Stimulated activated CD4-positive, alpha-beta T cell treated with anti-CD3 and anti-CD28 coated beads, TNF-alpha, amount 100 ng/mL, for 4 hours (primary cell): Measurements from ENCODE around the gene SLC14A1.
A peak's percentile ranks its signal among the peaks of the same experiment; 100 is the strongest.

Experiments
- DNase-seq, 3 experiments: peaks; one replicate each; pipeline ENCODE4 v3.0.0-alpha.2; 2020; ENCODE audit warnings: low read depth in 3 of 3

SLC14A1 gene

DNA sequence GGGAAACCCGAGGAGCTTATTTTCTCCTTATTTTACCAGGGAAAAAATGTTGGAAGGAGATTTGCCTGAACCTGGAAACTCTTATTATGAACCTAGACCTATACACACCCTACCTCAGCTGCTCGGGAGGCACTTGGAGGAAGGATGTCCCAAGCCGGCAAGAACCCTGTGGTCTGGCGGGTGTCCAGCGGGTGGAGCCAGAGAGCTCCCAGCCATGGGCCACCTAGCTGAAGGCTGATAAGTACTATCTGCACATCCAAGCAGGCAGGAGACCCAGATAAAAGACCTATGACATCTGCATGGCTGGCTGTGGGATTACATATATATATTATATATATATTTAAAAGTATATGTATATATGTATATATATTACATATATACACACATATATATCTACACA, 1.1 kb upstream of the SLC14A1 start:
- DNase-seq = peak; percentile 38 to 42 (median 40)

DNA sequence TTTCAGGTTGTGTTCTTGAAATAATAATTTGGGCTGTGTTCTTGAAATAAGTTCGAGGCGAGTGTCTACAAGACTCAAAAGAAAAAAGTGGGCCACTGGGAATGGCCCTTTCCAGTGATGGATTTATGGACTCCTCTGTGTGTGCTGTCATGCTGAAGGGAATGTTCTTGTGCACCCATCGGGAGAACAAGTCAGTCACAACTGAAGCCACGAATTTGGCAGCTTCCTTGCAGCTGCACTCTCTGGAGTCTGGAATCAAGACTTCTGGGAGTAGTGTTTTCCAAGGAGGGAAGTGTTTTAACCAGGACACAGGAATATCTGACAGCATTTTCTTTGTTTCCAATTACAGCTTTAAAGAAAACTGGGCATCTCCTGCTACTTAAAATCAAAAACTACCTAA, 620 bp downstream of the SLC14A1 start:
- DNase-seq = no peak

DNA sequence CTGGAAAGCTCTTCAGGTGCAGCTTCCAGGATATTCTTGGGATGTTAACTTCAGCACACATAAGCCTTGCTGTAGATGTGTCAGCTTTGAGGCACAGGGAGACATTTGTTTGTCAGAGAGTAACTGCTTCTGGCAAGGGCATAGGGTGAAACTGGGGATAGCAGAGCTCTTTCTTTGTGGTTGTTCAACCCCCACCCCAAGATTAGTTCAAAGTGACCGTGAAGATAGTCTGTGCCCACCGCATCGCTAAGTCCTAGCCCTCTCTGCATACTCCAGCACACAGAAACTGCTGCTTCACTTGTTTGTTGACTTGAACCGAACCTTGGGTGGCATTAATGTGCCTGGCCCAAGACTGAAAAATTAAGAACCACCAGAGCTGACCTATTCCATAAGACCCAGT, 1.4 kb downstream of the SLC14A1 start:
- no peak for DNase-seq

DNA sequence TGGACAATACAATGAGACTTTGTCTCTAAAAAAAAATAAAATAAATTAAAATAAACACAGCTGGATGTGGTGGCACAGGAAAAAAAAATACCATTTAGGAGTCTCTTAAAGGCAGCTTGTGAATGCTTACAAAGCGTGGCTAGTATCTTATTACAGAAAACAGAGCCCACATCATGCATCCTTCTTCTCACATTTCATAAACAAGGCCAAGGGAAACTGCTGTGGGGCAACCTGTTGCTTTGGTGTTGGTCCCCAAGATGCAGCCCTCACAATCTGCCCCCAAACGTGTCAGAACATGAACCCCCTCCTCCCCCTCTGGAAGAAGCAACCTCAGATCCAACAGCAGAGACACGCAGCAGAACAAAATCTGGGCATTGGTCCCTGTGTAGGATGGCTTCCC, 2.6 kb downstream of the SLC14A1 start:
- no peak for DNase-seq

DNA sequence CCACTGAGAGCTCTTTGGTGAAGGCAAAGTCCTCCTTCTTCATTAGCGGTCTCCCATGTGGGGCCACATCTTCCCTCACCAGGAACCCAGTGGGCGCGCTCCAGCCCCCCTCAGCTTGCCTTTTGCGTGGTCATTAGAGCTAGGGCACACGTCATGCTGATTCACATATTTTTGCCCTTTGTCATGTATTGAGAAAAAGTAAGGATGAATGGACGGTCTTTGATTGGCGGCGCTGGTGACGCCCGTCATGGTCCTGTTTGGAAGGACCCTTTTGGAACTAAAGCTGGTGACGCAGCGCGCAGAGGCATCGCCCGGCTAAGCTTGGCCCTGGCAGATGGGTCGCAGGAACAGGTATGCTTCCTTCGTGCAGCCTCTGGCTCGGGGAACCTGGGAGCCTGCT, 3.1 kb downstream of the SLC14A1 start:
- no peak for DNase-seq

DNA sequence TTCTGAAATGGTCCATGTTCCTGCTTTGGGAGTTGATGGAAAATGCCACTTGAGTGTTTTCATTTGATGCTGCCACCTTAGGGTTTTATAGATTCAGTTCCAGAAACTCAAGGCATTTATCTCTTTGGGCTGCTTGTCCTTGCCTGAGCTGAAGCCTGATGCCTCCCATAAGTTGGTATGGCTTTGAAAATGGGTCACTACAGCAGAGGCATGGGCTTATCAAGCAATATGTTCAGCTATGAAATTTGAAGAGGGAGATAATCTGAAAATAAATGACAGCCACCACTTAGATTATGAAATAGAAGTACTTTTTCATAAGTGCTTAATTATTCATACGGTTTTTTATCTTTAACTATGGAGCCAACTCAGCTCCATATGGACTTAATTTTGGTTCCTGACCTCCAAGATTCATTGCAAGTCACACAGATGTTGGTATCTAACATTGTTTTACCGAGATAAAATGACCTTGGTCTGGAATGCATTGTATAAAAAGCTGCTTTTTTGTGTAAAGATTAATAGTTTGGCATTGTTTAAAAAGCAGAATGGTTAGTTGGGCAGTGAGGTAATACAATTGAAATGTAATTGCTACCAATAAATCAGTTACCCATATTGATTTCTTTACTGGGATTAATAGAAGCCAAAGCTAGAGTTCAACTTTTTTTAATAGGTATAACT, 4.5 kb downstream of the SLC14A1 start:
- DNase-seq = no peak

DNA sequence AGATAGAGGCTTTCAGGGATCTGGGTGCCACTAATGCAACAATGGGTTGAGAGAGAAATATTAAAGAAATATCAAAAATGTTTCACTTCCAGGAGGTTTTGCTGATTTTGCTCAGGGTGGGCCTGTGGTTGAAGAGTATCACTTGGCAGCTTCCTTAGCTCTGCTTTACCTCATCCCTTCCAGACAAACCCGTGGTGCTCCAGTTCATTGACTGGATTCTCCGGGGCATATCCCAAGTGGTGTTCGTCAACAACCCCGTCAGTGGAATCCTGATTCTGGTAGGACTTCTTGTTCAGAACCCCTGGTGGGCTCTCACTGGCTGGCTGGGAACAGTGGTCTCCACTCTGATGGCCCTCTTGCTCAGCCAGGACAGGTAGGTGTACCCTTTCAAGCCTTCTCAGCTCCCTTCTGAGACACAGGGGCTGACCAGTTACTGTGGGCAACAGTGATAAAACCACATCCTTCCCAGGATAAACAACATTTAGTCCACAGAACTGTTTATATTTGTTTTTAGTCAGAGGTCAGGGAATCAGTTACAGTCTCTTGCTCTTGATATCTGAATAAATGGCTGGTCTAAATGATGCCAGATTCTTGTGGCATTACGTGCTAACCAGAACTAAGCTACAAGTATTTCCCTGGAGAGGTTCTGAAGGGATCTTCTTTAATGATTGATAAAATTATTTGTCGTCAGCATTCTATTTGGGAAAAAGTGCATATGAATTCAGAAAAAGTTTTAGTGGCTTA, 7.0 kb downstream of the SLC14A1 start:
- no peak for DNase-seq

DNA sequence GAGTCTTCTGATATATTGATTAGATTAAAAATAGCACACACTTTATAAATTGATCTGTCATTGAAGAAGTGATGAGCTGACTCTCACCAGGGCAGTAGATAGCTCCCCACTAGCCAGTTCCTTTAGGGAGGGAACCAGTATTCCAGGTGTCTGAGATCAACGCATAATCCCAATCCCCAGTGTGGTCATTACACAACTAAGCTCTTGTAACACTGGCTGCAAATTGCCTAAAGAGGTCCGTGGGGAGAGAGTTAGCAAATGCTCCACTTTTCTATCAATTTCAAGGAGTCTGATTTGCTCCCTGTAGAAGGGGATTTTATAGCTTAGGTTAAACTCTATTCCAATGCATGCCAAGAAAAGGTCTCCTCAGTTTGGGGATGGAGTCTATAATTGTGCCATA, 7.7 kb downstream of the SLC14A1 start:
- no peak for DNase-seq

DNA sequence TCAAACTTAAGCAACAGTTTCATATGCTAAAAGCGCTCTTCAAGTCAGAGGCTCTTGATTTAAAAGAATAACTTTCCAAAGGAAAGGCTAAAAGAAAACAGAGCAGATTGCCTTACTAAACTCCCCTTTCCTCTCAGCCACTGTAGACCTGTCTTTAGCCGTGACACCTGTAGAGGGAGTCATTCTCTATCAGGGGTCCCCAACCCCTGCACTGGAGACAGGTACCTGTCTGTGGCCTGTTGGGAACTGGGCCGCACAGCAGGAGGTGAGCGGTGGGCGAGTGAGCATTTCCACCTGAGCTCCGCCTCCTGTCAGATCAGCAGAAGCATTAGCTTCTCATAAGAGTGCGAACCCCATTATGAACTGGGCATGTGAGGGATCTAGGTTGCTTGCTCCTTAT, 9.6 kb downstream of the SLC14A1 start:
- no peak for DNase-seq

DNA sequence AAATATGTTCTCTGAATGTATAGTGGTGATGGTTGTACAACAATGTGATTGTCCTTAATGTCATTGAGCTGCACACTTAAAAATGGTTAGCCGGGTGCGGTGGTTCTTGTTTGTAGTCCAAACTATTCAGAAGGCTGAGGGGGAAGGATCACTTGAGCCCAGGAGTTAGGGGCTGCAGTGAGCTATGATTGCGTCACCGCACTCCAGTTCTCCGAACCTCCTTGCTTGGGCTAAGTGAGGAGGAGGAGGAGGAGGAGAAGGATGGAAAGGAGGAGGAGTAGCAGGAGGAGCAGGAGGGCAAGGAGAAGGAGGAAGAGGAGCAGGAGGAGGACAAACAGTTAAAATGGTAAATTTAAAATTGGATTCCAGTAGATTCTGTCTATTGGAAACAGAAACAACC, 10.5 kb downstream of the SLC14A1 start:
- DNase-seq = no peak

DNA sequence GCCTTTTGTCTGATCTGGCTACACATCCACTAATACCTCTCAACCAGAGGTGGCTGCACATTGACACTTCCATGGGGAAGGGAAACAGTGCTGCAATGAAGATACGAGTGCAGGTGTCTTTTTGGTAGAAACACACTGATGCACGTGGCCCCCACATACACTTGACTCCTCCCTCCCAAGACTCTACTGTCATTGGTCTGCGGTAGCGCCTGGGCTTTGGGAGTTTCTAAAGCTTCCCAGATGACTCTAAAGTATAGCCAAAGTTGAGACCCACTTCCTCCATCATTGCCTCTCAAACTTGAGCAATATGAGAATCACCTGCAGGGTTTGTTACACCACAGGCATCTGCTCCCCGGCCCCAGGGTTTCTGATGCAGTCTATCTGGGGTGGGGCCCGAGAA, 11.0 kb downstream of the SLC14A1 start:
- no peak for DNase-seq

DNA sequence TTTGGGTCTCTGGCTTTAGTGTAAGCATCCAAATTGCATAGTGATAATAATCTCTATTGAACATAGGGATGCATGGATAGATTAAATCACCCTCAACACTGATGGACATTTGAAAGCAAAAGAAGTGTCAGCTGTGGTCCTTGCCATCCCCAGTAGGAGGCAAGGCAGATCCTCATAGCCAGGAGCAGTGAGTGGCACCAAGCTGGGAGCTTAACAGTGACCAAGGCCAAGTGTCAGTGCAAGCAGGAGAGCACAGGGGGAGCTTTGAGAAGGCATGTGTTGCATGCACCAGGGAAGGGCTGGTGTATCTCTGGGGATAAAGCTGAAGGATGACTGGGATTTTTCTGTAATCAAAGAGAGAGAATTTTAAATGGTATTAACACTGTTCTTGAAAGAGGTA, 14.7 kb downstream of the SLC14A1 start:
- no peak for DNase-seq

DNA sequence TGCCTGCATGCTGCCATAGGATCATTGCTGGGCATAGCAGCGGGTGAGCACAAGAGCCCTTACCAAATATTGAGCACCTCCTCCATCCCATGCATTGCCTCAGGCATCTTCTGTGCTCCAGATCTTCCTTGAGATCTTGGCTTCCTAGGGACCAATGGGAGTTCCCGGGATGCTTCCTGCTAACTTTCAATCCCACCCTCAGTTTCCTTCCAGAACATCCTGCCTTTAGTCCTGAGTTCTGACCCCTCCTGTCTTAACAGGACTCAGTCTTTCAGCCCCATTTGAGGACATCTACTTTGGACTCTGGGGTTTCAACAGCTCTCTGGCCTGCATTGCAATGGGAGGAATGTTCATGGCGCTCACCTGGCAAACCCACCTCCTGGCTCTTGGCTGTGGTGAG, 15.3 kb downstream of the SLC14A1 start:
- no peak for DNase-seq

DNA sequence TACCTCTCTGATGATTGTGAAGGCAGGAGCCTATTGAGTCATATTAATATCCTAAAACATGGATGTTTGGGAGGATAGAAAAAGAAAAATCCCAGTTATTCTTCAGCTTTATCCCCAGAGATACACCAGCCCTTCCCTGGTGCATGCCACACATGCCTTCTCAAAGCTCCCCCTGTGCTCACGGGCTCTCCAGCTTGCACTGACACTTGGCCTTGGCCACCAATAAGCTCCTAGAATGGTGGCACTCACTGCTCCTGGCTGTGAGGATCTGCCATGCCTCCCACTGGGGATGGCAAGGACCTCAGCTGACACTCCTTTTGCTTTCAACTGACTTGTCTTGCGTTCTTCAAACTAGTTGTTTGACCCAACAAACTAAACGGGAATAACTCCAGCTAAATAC, 15.9 kb downstream of the SLC14A1 start:
- DNase-seq = no peak

DNA sequence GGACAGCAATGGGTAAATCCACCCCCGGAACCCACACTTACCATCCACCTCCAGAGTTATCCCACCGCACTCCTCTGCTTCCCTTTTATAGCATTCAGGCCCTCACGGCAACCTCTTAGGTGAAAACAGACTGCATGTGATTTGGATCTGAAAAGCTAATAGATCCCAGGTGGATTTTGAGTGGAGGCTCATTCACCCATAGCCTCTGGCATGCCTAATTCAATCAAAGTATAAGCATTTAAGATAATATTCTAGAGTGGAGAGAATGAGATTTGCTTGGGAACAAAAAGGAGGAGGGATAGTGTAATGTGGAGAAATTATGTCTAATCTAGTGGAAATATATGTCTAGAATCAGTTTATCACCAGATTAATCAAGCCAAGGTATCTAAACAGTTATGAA, 17.1 kb downstream of the SLC14A1 start:
- DNase-seq = no peak

DNA sequence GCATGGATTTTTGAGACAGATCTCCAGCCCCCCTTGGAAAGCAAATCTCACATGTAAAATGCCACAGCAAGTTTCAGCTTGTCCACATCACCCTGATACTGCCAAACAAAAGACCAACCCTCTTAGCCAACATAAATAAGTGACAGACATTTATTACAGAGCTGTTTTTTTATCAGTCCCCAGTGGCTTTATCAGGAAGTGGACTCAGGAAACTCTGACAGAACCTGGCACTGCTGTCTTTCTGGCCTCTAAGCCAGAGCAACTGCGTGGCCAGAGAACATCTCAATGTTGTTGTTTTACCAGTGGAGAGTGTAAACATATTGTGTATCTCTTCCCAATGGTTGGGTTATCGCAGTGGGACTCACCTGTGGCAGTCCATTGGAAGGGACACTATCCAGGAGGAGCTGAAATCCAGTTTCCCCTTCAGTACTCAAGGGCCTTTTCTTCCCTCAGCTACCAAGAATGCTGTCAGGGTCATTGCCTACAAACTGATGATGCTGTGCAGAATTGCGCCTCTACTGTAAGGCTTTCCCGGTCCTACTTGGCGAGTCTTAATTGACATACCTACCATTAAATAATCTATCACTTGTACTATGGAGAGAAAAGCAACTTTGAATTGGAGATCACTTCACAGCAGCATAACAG, 22.0 kb downstream of the SLC14A1 start:
- DNase-seq = no peak

DNA sequence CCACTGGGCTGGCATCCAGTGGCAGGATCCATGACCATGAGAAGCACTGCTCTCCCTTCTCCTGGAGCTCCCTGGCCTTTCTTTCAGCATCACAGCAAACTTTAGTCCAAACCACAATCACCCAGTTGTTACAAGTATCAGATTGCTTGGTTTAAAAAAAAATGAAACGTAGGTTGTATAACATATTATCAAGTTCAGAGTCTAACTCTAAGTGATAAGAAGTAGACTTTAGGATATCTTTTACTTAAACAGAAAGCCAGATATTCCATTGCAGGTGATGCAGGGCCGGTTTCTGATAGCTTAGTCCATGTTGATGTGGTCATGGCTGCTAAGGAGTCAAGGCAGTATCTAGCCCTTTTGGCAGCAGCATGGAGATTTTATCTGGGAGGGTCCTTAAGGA, 24.5 kb downstream of the SLC14A1 start:
- DNase-seq = no peak

DNA sequence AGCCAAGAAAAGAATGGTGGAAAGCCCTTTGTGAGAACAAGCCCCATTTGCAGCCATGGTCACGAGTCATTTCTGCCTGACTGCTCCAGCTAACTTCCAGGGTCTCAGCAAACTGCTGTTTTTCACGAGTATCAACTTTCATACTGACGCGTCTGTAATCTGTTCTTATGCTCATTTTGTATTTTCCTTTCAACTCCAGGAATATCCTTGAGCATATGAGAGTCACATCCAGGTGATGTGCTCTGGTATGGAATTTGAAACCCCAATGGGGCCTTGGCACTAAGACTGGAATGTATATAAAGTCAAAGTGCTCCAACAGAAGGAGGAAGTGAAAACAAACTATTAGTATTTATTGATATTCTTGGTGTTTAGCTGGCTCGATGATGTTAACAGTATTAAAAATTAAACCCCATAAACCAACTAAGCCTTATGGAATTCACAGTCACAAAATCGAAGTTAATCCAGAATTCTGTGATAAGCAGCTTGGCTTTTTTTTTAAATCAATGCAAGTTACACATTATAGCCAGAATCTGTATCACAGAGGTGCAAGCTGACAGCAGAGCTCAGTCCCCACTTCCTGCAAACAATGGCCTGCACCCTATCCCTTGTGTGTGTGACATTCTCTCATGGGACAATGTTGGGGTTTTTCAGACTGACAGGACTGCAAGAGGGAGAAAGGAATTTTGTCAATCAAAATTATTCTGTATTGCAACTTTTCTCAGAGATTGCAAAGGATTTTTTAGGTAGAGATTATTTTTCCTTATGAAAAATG, 26.1 kb downstream of the SLC14A1 start:
- no peak for DNase-seq

DNA sequence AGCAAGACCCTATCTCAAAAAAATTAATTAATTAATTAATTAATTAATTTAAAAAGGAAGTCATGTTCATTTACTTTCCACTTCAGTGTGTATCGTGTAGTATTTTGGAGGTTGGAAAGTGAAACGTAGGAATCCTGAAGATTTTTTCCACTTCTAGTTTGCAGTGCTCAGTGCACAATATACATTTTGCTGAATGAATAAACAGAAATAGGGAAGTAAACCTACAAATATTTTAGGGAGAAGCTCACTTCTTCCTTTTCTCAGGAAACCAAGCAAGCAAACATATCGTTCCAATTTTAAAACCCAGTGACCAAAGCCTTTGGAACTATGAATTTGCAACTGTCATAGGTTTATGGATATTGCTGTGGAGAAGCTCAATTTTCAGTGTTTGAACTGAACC, 27.8 kb downstream of the SLC14A1 start:
- no peak for DNase-seq

DNA sequence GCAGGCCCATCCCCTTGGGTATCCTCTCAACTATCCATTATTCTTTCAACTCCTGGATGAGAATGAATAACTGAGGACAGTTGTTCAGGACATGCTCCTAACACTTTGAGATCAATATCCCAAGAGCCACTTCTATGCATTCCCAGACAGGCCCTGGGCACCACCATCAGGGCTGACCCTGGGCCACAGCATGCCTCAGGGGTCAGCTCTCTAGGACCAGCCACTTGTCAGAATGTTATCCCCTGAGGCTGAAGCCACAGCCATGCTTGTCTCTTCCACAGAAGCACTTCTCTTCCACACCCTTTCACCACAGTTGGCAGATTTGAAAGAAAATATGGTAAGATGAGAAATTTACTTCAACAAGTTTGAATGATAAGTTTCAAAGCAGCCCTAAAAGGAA, 28.7 kb downstream of the SLC14A1 start:
- DNase-seq = no peak

DNA sequence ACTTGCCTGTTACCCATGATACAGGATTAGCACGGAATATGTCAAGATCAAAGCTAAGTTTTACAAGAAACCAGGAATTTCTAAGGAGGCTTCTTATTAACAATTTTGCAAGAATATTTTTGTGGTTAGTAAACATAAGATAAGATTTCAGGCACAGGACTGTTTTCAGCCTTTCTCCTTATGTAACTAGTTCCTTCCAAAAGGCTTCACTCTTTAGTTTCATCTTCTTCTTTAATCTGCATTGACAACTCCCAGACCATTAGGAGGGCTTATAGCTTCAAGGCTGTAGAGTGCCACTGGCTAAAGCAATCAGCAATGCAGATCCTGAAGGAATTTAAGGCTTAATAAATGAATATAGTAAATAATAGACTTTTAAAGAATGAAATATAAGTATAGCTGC, 29.3 kb downstream of the SLC14A1 start:
- DNase-seq = no peak

DNA sequence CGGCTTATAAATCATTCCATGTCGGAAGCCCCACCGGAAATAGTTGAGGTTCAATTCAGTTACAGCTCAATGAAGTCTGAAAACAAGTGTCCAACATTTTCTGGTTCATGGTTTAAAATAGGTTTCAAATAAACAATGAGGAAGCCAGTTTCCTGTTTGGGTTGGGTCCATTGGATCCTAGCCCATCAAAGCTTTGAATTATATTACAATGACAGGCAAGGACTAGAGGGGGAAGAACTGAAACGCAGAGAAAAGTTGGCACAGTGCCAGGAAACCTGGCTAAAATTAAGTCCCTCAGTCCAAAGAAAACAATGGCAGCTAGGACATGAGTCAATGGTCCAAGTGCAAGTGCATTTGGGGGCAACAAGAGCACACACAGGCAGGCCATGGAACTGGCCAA, 32.0 kb downstream of the SLC14A1 start:
- DNase-seq = no peak

DNA sequence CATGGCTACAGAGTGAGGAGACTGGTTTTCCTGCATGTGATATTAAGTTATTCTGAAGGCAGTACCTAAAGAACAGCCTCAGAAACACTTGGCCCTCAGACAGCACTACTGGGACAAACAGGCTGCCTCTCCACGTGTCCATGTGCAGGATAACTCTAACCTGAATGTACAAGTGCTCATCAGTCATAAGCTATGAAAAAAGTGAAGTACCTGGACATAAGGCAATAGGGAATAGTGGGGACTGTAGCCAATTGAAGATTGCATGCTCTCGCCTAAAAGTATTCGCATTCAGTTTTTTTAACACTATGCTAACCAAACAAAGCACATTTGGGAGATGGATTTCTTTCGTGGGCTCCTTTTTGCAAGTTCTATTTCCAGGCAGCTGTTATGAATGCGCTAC, 33.0 kb downstream of the SLC14A1 start:
- no peak for DNase-seq
